ENCODE measurements around the gene PHLDB1. TPM values are rescaled to one million over a fixed set of nuclear protein-coding genes. Genes with fewer than 3 reads are reported as not detected.

The PHLDB1 gene
- total RNA-seq, 2 donors from 2014 or later: 60.1 to 88.6 TPM

GRCh38 chr11:118612378-118612777, 5.0 kb downstream of the PHLDB1 start:
- DNase-seq: no peak
- Histone ChIP-seq H3K9ac (ENCODE audit: low read depth in 2 of 2, low read length in 2 of 2) (peak overlapping the region; percentile 14 to 44), H3K4me1 (peaks cover 10% of the 10 kb centered on the region), H3K27ac (no peak overlapping the region), H3K27me3 (peaks cover 21% of the 10 kb centered on the region), H3K36me3 (no peaks in the 10 kb centered on the region), H3K9me3 (no peaks in the 10 kb centered on the region), H3K4me3 (no peak overlapping the region)
- intact Hi-C loops (cut with DNase I): no loop called here
- TF ChIP-seq, protein P1, sequence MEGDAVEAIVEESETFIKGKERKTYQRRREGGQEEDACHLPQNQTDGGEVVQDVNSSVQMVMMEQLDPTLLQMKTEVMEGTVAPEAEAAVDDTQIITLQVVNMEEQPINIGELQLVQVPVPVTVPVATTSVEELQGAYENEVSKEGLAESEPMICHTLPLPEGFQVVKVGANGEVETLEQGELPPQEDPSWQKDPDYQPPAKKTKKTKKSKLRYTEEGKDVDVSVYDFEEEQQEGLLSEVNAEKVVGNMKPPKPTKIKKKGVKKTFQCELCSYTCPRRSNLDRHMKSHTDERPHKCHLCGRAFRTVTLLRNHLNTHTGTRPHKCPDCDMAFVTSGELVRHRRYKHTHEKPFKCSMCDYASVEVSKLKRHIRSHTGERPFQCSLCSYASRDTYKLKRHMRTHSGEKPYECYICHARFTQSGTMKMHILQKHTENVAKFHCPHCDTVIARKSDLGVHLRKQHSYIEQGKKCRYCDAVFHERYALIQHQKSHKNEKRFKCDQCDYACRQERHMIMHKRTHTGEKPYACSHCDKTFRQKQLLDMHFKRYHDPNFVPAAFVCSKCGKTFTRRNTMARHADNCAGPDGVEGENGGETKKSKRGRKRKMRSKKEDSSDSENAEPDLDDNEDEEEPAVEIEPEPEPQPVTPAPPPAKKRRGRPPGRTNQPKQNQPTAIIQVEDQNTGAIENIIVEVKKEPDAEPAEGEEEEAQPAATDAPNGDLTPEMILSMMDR (IDR thresholded peaks at IDR 0.05): no peak

DNA sequence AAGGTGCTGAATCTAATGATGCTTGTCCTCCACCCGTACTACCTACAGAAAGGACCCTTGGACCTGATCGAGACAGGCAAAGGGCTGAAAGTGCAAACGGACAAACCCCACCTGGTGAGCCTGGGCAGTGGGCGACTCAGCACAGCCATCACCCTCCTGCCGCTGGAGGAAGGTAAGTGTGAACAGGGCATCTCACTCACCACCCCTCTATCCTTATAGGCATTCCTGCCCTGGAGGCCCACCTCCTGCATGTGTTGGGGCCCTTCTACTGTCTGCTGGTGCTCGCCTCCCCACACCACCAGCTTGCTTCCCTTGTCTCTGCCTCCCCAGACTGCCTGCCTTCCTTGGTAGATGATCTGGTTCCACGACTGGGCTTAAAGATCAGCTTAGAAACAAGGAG, 7.1 kb downstream of the PHLDB1 start:
- DNase-seq: no peak
- TF ChIP-seq, protein P1 (IDR thresholded peaks at IDR 0.05): no peak
- intact Hi-C loops (cut with DNase I): no loop called here
- peaks cover 9% of the 10 kb centered on the region for H3K27me3 ChIP-seq
- no peak overlapping the region for H3K9ac ChIP-seq (ENCODE audit: low read depth in 2 of 2, low read length in 2 of 2)
- no peak overlapping the region for H3K4me3 ChIP-seq
- peaks cover 8% of the 10 kb centered on the region for H3K4me1 ChIP-seq
- H3K9me3 ChIP-seq: no peaks in the 10 kb centered on the region
- H3K36me3 ChIP-seq: no peaks in the 10 kb centered on the region
- no peak overlapping the region for H3K27ac ChIP-seq

DNA sequence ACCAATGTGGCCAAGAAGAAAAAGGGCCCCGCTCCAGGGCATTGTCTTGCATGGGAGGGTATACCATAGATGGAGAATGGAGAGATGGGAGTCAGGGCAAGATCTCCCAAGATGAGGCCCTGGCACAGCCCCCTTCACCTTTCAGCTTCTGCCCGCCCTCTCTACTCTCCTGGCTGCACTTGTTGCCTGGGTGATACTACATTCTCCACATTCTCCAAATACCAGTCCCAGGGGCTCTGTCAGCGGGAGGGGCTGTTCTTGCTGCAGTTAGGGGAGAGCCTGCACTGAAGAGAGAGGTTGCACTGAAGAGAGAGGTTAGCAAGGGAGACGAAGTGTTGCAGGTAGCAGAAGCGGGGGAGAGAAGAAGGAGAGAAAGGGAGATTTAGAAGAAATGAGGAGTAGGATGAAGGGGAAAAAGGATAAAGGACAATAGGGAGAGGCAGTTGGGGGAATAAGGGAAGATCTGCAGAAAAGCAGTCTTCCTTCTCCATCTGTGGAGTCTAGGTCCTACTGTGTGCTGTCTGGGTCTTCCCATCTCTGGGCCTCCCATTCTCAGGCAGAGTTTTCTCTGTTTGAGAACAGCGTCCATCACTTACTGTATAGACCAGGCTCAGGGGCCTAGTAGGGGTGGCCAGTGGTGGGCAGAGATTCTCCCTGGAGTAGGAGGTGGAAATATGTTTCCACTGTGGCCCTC, 8.0 kb downstream of the PHLDB1 start:
- H3K27me3 ChIP-seq: peaks cover 4% of the 10 kb centered on the region
- H3K36me3 ChIP-seq: no peaks in the 10 kb centered on the region
- no peak overlapping the region for H3K4me3 ChIP-seq
- peaks cover 6% of the 10 kb centered on the region for H3K4me1 ChIP-seq
- H3K9me3 ChIP-seq: no peaks in the 10 kb centered on the region
- DNase-seq: no peak
- H3K27ac ChIP-seq: no peak overlapping the region
- H3K9ac ChIP-seq (ENCODE audit: low read depth in 2 of 2, low read length in 2 of 2): no peak overlapping the region
- TF ChIP-seq, protein P1 (IDR thresholded peaks at IDR 0.05): no peak
- intact Hi-C loops (cut with DNase I): no loop called here

- H3K27ac ChIP-seq: no peak overlapping the region
- no peaks in the 10 kb centered on the region for H3K9me3 ChIP-seq
- intact Hi-C loops (cut with DNase I): no loop called here
- no peaks in the 10 kb centered on the region for H3K27me3 ChIP-seq
- TF ChIP-seq, protein P1 (IDR thresholded peaks at IDR 0.05): no peak
- peaks cover 8% of the 10 kb centered on the region for H3K4me1 ChIP-seq
- H3K9ac ChIP-seq (ENCODE audit: low read depth in 2 of 2, low read length in 2 of 2): no peak overlapping the region
- no peaks in the 10 kb centered on the region for H3K36me3 ChIP-seq
- no peak for DNase-seq
- no peak overlapping the region for H3K4me3 ChIP-seq
Observed at GRCh38 chr11:118615976-118616371, 8.6 kb downstream of the PHLDB1 start.

DNA sequence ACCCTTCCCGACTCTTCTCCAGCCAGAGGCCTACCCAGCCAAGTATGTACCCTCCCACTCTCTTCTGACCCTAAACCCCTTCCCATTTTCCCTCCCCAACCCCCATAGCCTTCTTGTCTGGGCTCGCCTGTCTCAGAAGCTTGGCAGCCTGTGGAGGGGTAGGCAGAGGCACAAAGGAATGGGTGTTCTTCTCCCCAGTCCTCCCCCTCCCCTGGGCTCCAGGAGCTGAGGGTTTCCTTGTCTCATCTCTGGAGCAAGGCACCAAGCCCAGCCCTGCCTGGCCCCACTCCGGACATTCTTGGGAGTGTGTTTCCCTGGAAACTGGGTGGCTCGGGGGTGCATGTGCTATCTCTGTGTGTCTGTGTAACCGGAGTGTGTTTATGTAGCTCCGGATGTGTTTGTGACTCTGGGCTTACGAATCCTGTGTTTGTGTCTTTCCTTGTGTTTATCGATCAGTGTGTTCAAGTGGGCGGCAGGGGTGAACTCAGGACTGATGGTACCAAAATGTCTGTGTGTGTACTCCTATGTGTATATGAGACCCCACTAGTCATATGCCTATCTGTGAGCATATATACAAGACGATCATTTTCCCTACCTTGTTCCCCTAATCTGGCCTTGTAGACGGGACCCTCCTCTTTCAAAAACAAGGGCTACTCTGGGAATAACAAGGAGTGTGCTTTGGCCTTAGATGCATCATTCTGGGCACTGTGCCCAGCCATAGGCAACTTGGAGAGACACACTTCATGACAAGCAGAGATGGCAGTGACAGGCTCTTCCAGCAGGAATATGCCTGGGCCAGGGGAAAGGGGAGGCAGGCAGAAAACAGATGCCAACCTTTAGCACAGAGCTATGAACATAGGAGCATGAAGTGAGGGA, 10.9 kb downstream of the PHLDB1 start:
- H3K9me3 ChIP-seq: no peaks in the 10 kb centered on the region
- TF ChIP-seq, protein P1 (IDR thresholded peaks at IDR 0.05): no peak
- no peaks in the 10 kb centered on the region for H3K36me3 ChIP-seq
- intact Hi-C loops (cut with DNase I): no loop called here
- H3K27me3 ChIP-seq: no peaks in the 10 kb centered on the region
- peak overlapping the region in 1 of 2 donors; percentile 38 for H3K9ac ChIP-seq (ENCODE audit: low read depth in 2 of 2, low read length in 2 of 2)
- peak overlapping the region; percentile 55 for H3K27ac ChIP-seq
- DNase-seq: peak; percentile 55
- H3K4me3 ChIP-seq: no peak overlapping the region
- peaks cover 16% of the 10 kb centered on the region for H3K4me1 ChIP-seq

Data from colonic mucosa (tissue), 4 donors.